Measurements from ENCODE around the gene RNF169. TPM values are rescaled to one million over a fixed set of nuclear protein-coding genes. Genes with fewer than 3 reads are reported as not detected.
"Not testable (repeated sequence)": the region's sequence is repeated elsewhere in the genome, so short reads cannot be mapped to it uniquely, and the experiment has no call there.

The RNF169 gene
- total RNA-seq, 2 donors from 2014 or later, result 12.4 to 13.2 TPM

DNA sequence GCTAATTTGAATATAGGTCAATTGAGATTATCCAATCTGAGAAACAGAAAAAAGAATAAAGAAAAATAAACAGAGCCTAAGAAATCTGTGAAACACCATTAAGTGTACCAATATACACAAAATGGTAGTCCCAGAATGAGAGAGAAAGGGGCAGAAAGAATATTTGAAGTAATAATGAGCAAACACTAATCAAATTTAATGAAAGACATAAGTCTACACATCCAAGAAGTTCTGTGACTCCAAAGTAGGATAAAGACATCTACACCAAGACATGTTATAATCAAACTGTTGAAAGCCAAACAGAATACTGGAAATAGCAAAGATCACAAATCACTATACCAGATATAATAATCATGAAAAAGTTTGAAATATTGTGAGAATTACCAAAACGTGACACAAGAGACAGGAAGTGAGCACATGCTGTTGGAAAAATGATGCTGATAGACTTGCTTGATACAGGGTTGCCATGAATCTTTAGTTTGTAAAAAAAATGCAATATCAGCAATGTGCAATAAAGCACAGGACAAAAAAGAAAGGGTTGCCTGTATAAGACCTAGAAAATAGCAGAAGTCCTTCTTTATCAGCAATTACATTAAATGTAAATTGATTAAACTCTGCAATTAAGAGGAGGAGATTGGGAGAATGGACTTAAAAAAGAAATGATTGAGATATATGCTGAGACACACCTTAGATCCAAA is 75.8 kb downstream of the RNF169 start:
- Histone ChIP-seq H3K27me3 (no peaks in the 10 kb centered on the region), H3K27ac (no peak overlapping the region), H3K4me3 (no peak overlapping the region), H3K9ac (ENCODE audit: low read depth in 2 of 2, low read length in 2 of 2) (no peak overlapping the region), H3K9me3 (peaks cover 7% of the 10 kb centered on the region), H3K4me1 (no peaks in the 10 kb centered on the region), H3K36me3 (no peaks in the 10 kb centered on the region)
- intact Hi-C loops (cut with DNase I), result no loop called here
- TF ChIP-seq, protein P1, sequence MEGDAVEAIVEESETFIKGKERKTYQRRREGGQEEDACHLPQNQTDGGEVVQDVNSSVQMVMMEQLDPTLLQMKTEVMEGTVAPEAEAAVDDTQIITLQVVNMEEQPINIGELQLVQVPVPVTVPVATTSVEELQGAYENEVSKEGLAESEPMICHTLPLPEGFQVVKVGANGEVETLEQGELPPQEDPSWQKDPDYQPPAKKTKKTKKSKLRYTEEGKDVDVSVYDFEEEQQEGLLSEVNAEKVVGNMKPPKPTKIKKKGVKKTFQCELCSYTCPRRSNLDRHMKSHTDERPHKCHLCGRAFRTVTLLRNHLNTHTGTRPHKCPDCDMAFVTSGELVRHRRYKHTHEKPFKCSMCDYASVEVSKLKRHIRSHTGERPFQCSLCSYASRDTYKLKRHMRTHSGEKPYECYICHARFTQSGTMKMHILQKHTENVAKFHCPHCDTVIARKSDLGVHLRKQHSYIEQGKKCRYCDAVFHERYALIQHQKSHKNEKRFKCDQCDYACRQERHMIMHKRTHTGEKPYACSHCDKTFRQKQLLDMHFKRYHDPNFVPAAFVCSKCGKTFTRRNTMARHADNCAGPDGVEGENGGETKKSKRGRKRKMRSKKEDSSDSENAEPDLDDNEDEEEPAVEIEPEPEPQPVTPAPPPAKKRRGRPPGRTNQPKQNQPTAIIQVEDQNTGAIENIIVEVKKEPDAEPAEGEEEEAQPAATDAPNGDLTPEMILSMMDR (IDR thresholded peaks at IDR 0.05), result no peak
- no peak for DNase-seq

GRCh38 chr11:74825596-74825995 is 76.9 kb downstream of the RNF169 start:
- intact Hi-C loops (cut with DNase I); H3K4me1 ChIP-seq; DNase-seq; H3K4me3 ChIP-seq; H3K36me3 ChIP-seq; H3K27me3 ChIP-seq; H3K9me3 ChIP-seq; H3K27ac ChIP-seq; H3K9ac ChIP-seq (ENCODE audit: low read depth in 2 of 2, low read length in 2 of 2): not testable (repeated sequence)

DNA sequence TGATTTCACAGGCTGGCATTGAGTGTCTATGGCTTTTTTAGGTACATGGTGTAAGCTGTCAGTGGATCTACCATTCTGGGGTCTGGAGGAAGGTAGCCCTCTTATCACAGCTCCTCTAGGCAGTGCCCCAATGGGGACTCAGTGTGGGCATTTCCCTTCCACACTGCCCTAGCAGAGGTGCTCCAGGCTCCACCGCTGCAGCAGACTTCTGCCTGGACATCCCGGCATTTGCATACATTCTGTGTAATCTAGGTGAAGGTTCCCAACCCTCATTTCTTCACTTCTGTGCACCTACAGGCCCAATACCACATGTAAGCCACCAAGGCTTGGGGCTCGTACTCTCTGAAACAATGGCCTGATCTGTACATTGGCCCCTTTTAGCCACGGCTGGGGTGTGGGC is 78.3 kb downstream of the RNF169 start:
- no peak overlapping the region for H3K27ac ChIP-seq
- no peak overlapping the region for H3K9ac ChIP-seq (ENCODE audit: low read depth in 2 of 2, low read length in 2 of 2)
- H3K9me3 ChIP-seq, result peaks cover 7% of the 10 kb centered on the region
- no peak for DNase-seq
- TF ChIP-seq, protein P1 (IDR thresholded peaks at IDR 0.05), result no peak
- H3K27me3 ChIP-seq, result no peaks in the 10 kb centered on the region
- H3K4me3 ChIP-seq, result no peak overlapping the region
- no peaks in the 10 kb centered on the region for H3K36me3 ChIP-seq
- no peaks in the 10 kb centered on the region for H3K4me1 ChIP-seq
- intact Hi-C loops (cut with DNase I), result no loop called here

- Histone ChIP-seq H3K36me3 (peaks cover 10% of the 10 kb centered on the region), H3K27me3 (no peaks in the 10 kb centered on the region)
- intact Hi-C loops (cut with DNase I), result no loop called here
These were observed 88.5 kb downstream of the RNF169 start for GRCh38 chr11:74837191-74837590.

GRCh38 chr11:74838188-74838587 is 89.5 kb downstream of the RNF169 start:
- Histone ChIP-seq H3K4me1 (no peaks in the 10 kb centered on the region), H3K36me3 (peaks cover 10% of the 10 kb centered on the region), H3K9ac (ENCODE audit: low read depth in 2 of 2, low read length in 2 of 2) (no peak overlapping the region), H3K27me3 (no peaks in the 10 kb centered on the region), H3K4me3 (no peak overlapping the region), H3K27ac (no peak overlapping the region), H3K9me3 (no peaks in the 10 kb centered on the region)
- intact Hi-C loops (cut with DNase I), result no loop called here
- TF ChIP-seq, protein P1 (IDR thresholded peaks at IDR 0.05), result no peak
- no peak for DNase-seq

More at GRCh38 chr11:74837191-74837590, 88.5 kb downstream of the RNF169 start:
- H3K9ac ChIP-seq (ENCODE audit: low read depth in 2 of 2, low read length in 2 of 2), result no peak overlapping the region
- H3K4me3 ChIP-seq, result no peak overlapping the region
- H3K27ac ChIP-seq, result no peak overlapping the region
- TF ChIP-seq, protein P1 (IDR thresholded peaks at IDR 0.05), result no peak
- no peaks in the 10 kb centered on the region for H3K4me1 ChIP-seq
- DNase-seq, result no peak
- no peaks in the 10 kb centered on the region for H3K9me3 ChIP-seq

DNA sequence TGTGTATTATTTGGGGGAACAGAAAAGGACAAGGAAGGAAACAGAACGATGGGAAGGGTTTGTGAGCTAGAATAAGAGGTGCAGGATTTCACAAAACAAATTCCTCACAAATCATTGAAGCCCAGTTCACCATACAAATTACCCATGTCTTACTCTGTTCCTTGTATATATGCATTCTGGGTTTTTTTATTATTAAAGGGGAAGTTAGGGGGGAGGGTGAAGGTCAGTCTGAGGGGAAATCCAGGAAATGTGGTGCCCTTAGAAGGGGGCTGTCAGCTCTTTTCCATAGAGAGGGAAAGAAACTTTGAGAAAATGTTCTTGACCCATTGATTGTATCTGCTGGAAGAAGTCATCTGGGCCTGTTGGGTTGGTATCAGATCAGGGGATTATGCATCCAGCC is 90.8 kb downstream of the RNF169 start:
- H3K27ac ChIP-seq, result no peak overlapping the region
- no peak overlapping the region for H3K4me3 ChIP-seq
- DNase-seq, result no peak
- no peaks in the 10 kb centered on the region for H3K4me1 ChIP-seq
- H3K9me3 ChIP-seq, result no peaks in the 10 kb centered on the region
- intact Hi-C loops (cut with DNase I), result no loop called here
- H3K9ac ChIP-seq (ENCODE audit: low read depth in 2 of 2, low read length in 2 of 2), result no peak overlapping the region
- H3K27me3 ChIP-seq, result no peaks in the 10 kb centered on the region
- H3K36me3 ChIP-seq, result peaks cover 10% of the 10 kb centered on the region
- TF ChIP-seq, protein P1 (IDR thresholded peaks at IDR 0.05), result no peak
